Activated B cell treated with CpG ODN at 0.5 μM for 24 hours (primary cell): Measurements from ENCODE around the gene LBHD2. TPM values are rescaled to one million over a fixed set of nuclear protein-coding genes. Genes with fewer than 3 reads are reported as not detected.

ENCODE experiments used
- ATAC-seq: fragments of 200-7000 bp; cut with Tn5 transposase; one replicate; pipeline ENCODE4 v1.10.0; 2021; ENCODE audit warnings: low read depth, mild to moderate bottlenecking, moderate library complexity
- CTCF ChIA-PET: fragments of 350-600 bp; sonication (Branson Sonifier 250); formaldehyde crosslinking; loops from one replicate; lab custom pipeline; 2021; ENCODE audit warnings: antibody characterized with exemption; lab: Charles Lee
- POLR2A ChIA-PET: fragments of 350-600 bp; sonication (Branson Sonifier 250); formaldehyde crosslinking; loops from one replicate; lab custom pipeline; 2021; ENCODE audit warnings: antibody characterized with exemption; lab: Charles Lee
- DNase-seq: peaks from one replicate; pipeline ENCODE4 v3.0.0; 2022
- H3K27ac Mint-ChIP-seq: one replicate; pipeline ENCODE4 v1.8.0; 2020; ENCODE audit warnings: mixed read lengths
- H3K27me3 Mint-ChIP-seq: one replicate; pipeline ENCODE4 v1.8.0; 2021; ENCODE audit warnings: mixed read lengths
- H3K36me3 Mint-ChIP-seq: one replicate; pipeline ENCODE4 v1.8.0; 2021; ENCODE audit warnings: low read depth, mixed read lengths
- H3K4me1 Mint-ChIP-seq: one replicate; pipeline ENCODE4 v1.8.0; 2021; ENCODE audit warnings: mixed read lengths
- H3K4me3 Mint-ChIP-seq: one replicate; pipeline ENCODE4 v1.8.0; 2020; ENCODE audit warnings: mild to moderate bottlenecking, mixed read lengths
- H3K9me3 Mint-ChIP-seq: one replicate; pipeline ENCODE4 v1.8.0; 2020; ENCODE audit warnings: mixed read lengths
- CTCF ChIP-seq: fragments of 200-600 bp; IDR thresholded peaks from one replicate; pipeline ENCODE4 v1.8.0; 2022; ENCODE audit warnings: antibody characterized with exemption, mild to moderate bottlenecking
- intact Hi-C: fragments of 100-400 bp; cut with micrococcal nuclease; formaldehyde crosslinking; loops from one replicate; pipeline ENCODE4 v1.15.1; 2024
- total RNA-seq: library from RNA; stranded (reverse); gene quantifications from 2 replicates; pipeline ENCODE4 v1.2.3, GENCODE V29; 2022

LBHD2 gene
- total RNA-seq, 1 donor from 2014 or later: not detected

GRCh38 chr14:103107941-103108748, 24.1 kb downstream of the LBHD2 start:
- CTCF ChIA-PET: no interaction called here
- intact Hi-C loops: loop anchor here (5.0 kb wide), 2 partner anchors 34 to 279 kb away; partner anchors contain the start of gene MARK3
- H3K9me3 Mint-ChIP-seq: no peaks in the 10 kb centered on the region
- peaks cover 42% of the 10 kb centered on the region for H3K4me1 Mint-ChIP-seq
- peaks cover 10% of the 10 kb centered on the region for H3K27me3 Mint-ChIP-seq
- POLR2A ChIA-PET: interaction anchor here (0.5 kb wide), 1 partner anchor 24 kb away, joined by 3 read pairs; the partner anchor contains the start of gene LBHD2
- no peak for ATAC-seq
- no peak for TF ChIP-seq CTCF
- H3K27ac Mint-ChIP-seq: peak overlapping the region; percentile 18
- H3K4me3 Mint-ChIP-seq: no peak overlapping the region
- no peaks in the 10 kb centered on the region for H3K36me3 Mint-ChIP-seq
- no peak for DNase-seq

- peaks cover 38% of the 10 kb centered on the region for H3K4me1 Mint-ChIP-seq
- ATAC-seq (peak; percentile 61), DNase-seq (no peak)
- H3K27ac Mint-ChIP-seq: no peak overlapping the region
- peaks cover 6% of the 10 kb centered on the region for H3K27me3 Mint-ChIP-seq
- ChIA-PET CTCF (no interaction called here), POLR2A (interaction anchor here (0.5 kb wide), 1 partner anchor 25 kb away, joined by 3 read pairs; the partner anchor contains the start of gene LBHD2)
- no peak overlapping the region for H3K4me3 Mint-ChIP-seq
- TF ChIP-seq CTCF: no peak
- H3K36me3 Mint-ChIP-seq: no peaks in the 10 kb centered on the region
- no peaks in the 10 kb centered on the region for H3K9me3 Mint-ChIP-seq
- intact Hi-C loops: loop anchor here (5.0 kb wide), 2 partner anchors 34 to 279 kb away; partner anchors contain the start of gene MARK3
Observed at GRCh38 chr14:103108749-103109207, 24.8 kb downstream of the LBHD2 start.

GRCh38 chr14:103109535-103110441, 25.8 kb downstream of the LBHD2 start:
- Mint-ChIP-seq H3K27ac (no peak overlapping the region), H3K27me3 (peaks cover 5% of the 10 kb centered on the region), H3K4me3 (no peak overlapping the region), H3K9me3 (no peaks in the 10 kb centered on the region), H3K4me1 (peaks cover 42% of the 10 kb centered on the region), H3K36me3 (no peaks in the 10 kb centered on the region)
- CTCF ChIA-PET: interaction anchor here (1.0 kb wide), 1 partner anchor 31 kb away, joined by 3 read pairs; no protein-coding TSS in a partner anchor
- ATAC-seq: no peak
- POLR2A ChIA-PET: interaction anchor here (0.6 kb wide), 1 partner anchor 9 kb away, joined by 3 read pairs; no protein-coding TSS in a partner anchor
- intact Hi-C loops: loop anchor here (5.0 kb wide), 2 partner anchors 33 to 278 kb away; partner anchors contain the start of gene MARK3
- no peak for TF ChIP-seq CTCF
- no peak for DNase-seq

- no peak for TF ChIP-seq CTCF
- H3K4me3 Mint-ChIP-seq: no peak overlapping the region
- no peak overlapping the region for H3K27ac Mint-ChIP-seq
- H3K36me3 Mint-ChIP-seq: no peaks in the 10 kb centered on the region
- H3K9me3 Mint-ChIP-seq: no peaks in the 10 kb centered on the region
- ATAC-seq (peak; percentile 15), DNase-seq (no peak)
- ChIA-PET POLR2A (interaction anchor here (0.6 kb wide), 2 partner anchors 10 to 33 kb away, joined by 3 read pairs; no protein-coding TSS in a partner anchor), CTCF (interaction anchor here (1.0 kb wide), 1 partner anchor 32 kb away, joined by 3 read pairs; no protein-coding TSS in a partner anchor)
- intact Hi-C loops: no loop called here
- H3K4me1 Mint-ChIP-seq: peaks cover 39% of the 10 kb centered on the region
- H3K27me3 Mint-ChIP-seq: no peaks in the 10 kb centered on the region
Observed at GRCh38 chr14:103110681-103111231, 26.7 kb downstream of the LBHD2 start.
